BJ (cell line): Measurements from ENCODE around the gene PLOD1. TPM values are rescaled to one million over a fixed set of nuclear protein-coding genes. Genes with fewer than 3 reads are reported as not detected.

Experiments used
- CTCF ChIA-PET: fragments of 350-600 bp; formaldehyde crosslinking; extraction: SDS; loops from one replicate; lab custom pipeline; 2021; ENCODE audit warnings: antibody characterized with exemption, inconsistent platforms; lab: Yijun Ruan, JAX
- POLR2A ChIA-PET: fragments of 300-600 bp; sonication (Branson Sonifier 250); formaldehyde crosslinking; extraction: SDS; loops from one replicate; lab custom pipeline; 2021; ENCODE audit warnings: antibody characterized with exemption; lab: Charles Lee
- DNase-seq: peaks from one replicate; pipeline ENCODE4 v3.0.0-alpha.2; 2011; ENCODE audit warnings: low read depth
- H3K27me3 ChIP-seq: 2 replicates; pipeline ENCODE4 v1.6.0; 2011; ENCODE audit warnings: low read length; ENCODE audit not compliant: control insufficient read depth, insufficient read depth
- H3K36me3 ChIP-seq: 2 replicates; pipeline ENCODE4 v1.5.1; 2011; ENCODE audit warnings: low read length; ENCODE audit not compliant: control insufficient read depth, insufficient read depth
- H3K4me3 ChIP-seq: 2 replicates; pipeline ENCODE4 v1.5.1; 2011; ENCODE audit warnings: low read depth, mild to moderate bottlenecking, control low read depth, low read length
- polyA plus RNA-seq: library from polyadenylated mRNA; depleted of rRNA; stranded (reverse); fragments of >200 nt; gene quantifications from 2 replicates; pipeline ENCODE4 v1.2.3, GENCODE V29; 2011
- TF ChIP-seq, protein P1 (sequence below): IDR thresholded peaks from 2 replicates; pipeline ENCODE4 v1.5.1; 2011; ENCODE audit warnings: low read depth, mild to moderate bottlenecking, control low read depth, inconsistent platforms, low read length, moderate library complexity; ENCODE audit not compliant: insufficient read depth

Gene PLOD1
- polyA plus RNA-seq, 1 experiment, result 851 TPM

DNA sequence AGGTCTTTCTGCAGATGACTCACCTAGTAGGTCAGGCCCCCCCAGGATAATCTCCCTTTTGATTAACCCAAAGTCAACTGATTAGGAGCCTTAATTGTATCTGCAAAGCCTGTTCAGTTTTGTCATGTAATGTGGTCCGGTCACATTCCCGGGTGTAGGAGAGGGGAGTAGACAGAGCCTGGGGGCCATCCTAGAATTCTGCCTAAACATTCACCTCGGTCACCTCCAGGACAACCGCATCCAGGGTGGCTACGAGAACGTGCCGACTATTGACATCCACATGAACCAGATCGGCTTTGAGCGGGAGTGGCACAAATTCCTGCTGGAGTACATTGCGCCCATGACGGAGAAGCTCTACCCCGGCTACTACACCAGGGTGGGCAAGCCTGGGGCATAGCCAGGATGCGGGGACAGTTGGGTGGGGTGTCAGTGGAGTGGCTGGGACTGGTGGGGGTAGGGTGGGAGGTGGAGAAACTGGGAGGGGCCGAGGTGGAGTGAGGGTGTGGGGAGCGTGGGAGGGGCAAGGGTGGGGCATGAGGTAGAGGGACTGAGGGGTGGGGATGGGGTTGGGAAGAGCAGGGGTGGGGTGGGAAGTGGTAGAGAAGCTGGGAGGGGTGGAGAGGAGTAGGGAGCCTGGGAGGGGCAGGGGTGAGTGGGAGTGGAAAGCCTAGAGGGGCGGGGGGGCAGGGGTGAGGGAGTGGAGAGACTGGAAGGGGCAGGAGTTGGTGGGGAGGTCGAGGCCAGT, 36.1 kb downstream of the PLOD1 start:
- DNase-seq, result no peak
- Histone ChIP-seq H3K36me3 (peaks cover 38% of the 10 kb centered on the region), H3K27me3 (no peaks in the 10 kb centered on the region), H3K4me3 (no peak overlapping the region)
- ChIA-PET CTCF (interaction anchor here (0.7 kb wide), 1 partner anchor 265 kb away, joined by 5 read pairs; no protein-coding TSS in a partner anchor), POLR2A (no interaction called here)
- TF ChIP-seq, protein P1, sequence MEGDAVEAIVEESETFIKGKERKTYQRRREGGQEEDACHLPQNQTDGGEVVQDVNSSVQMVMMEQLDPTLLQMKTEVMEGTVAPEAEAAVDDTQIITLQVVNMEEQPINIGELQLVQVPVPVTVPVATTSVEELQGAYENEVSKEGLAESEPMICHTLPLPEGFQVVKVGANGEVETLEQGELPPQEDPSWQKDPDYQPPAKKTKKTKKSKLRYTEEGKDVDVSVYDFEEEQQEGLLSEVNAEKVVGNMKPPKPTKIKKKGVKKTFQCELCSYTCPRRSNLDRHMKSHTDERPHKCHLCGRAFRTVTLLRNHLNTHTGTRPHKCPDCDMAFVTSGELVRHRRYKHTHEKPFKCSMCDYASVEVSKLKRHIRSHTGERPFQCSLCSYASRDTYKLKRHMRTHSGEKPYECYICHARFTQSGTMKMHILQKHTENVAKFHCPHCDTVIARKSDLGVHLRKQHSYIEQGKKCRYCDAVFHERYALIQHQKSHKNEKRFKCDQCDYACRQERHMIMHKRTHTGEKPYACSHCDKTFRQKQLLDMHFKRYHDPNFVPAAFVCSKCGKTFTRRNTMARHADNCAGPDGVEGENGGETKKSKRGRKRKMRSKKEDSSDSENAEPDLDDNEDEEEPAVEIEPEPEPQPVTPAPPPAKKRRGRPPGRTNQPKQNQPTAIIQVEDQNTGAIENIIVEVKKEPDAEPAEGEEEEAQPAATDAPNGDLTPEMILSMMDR, result no peak

DNA sequence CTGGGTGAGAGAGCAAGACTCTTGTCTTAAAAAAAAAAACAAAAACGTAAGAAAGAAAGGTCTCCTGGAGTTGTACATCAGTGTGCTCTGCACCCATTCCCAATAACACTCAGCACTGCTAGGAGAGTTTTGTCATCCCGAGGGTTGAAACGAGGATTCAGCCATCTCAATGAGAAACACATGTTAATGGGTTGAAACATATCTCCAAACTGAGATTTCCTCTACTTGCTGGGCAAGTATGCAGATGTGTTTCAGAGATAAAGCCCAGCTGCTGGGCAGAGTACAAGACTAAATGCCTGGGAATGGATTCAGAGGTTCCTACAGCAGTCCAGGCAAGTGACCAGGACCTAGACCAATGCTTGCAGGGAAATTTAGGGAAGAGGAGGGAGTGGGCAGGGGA, 43.1 kb downstream of the PLOD1 start:
- Histone ChIP-seq H3K36me3 (peaks cover 14% of the 10 kb centered on the region), H3K4me3 (no peak overlapping the region), H3K27me3 (no peaks in the 10 kb centered on the region)
- TF ChIP-seq, protein P1, result no peak
- CTCF ChIA-PET, result no interaction called here
- DNase-seq, result peak; percentile 62
- POLR2A ChIA-PET, result no interaction called here

DNA sequence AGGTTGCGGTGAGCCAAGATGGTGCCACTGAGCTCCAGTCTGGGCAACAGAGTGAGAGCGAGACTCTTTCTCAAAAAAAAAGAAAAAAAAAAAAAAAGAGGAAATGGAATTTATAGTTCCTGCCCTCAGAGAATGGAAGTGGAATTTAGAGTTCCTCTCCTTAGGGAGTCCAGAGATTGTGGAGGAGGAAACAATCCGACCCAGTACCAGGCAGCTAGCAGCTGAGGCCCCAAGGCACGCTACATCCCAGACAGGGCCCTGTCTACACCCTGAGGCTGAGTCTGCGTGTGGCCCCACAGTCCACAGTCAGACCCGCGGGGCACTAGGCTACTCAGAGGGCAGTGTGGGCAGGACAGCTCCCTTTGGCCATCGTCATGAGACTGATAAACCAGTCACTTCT, 43.8 kb downstream of the PLOD1 start:
- Histone ChIP-seq H3K36me3 (peaks cover 15% of the 10 kb centered on the region), H3K4me3 (no peak overlapping the region), H3K27me3 (no peaks in the 10 kb centered on the region)
- CTCF ChIA-PET, result no interaction called here
- POLR2A ChIA-PET, result no interaction called here
- DNase-seq, result no peak
- TF ChIP-seq, protein P1, result no peak

DNA sequence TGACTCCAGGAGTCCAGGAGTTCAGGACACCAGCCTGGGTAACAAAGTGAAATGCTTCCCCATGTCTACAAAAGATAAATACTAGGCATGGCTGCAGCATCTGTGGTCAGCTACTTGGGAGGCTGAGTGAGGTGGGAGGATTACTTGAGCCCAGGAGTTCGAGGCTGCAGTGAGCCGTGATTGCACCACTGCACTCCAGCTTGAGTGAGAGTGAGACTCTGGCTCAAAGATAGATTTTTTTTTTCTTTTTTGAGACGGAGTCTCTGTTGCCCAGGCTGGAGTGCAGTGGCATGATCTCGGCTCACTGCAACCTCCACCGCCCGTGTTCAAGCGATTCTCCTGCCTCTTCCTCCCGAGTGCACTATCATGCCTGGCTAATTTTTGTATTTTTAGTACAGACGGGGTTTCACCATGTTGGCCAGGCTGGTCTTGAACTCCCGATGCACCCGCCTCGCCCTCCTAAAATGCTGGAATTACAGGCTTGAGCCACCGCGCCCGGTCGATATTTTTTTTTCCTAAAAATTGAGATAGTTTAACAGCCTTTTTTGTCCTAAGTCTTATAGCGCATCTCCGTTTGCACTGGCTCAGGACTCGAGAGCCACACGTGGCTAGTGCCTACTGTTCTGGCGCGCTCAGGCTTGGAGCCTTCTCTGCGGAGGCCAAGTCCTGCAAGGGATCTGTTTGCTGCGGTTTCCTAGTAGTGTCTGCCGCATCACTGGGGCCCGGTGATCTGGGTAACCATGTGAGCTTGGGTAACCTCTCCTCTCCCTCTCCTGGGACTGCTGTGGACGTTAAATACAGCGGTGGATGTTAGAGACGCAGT, 44.7 kb downstream of the PLOD1 start:
- CTCF ChIA-PET, result interaction anchor here (1.5 kb wide), 1 partner anchor 12 kb away, joined by 3 read pairs; no protein-coding TSS in a partner anchor
- peak overlapping the region; percentile 78 for H3K4me3 ChIP-seq
- H3K36me3 ChIP-seq, result peaks cover 18% of the 10 kb centered on the region
- H3K27me3 ChIP-seq, result no peaks in the 10 kb centered on the region
- DNase-seq, result no peak
- POLR2A ChIA-PET, result interaction anchor here (0.5 to 1.2 kb wide), 3 partner anchors 49 to 96 kb away, joined by 3 to 7 read pairs (median 4); no protein-coding TSS in a partner anchor
- TF ChIP-seq, protein P1, result no peak
